HepG2 (cell line): ENCODE measurements around the gene ATN1. TPM values are rescaled to one million over a fixed set of nuclear protein-coding genes. Genes with fewer than 3 reads are reported as not detected.

Experiments used
- ATAC-seq: fragments of 200-7000 bp; cut with Tn5 transposase; 3 replicates; pipeline ENCODE4 v1.9.1; 2020; ENCODE audit warnings: mild to moderate bottlenecking, moderate library complexity
- BruUV-seq: library from RNA; stranded (reverse); fragments of 400-500 nt; replicated peaks from 2 replicates; lab custom pipeline; 2021; lab: Mats Ljungman, UMichigan
- CTCF ChIA-PET: fragments of 300-600 bp; formaldehyde crosslinking; extraction: SDS; loops from one replicate; lab custom pipeline; 2021; ENCODE audit warnings: low total read pairs, inconsistent platforms, low intra/inter-chr PET ratio; lab: Yijun Ruan, JAX
- POLR2A ChIA-PET: fragments of 350-600 bp; sonication (Branson Sonifier 250); formaldehyde crosslinking; loops from one replicate; lab custom pipeline; 2020; ENCODE audit warnings: antibody characterized with exemption, inconsistent platforms; lab: Yijun Ruan, JAX
- DNase-seq: peaks from one replicate; pipeline ENCODE4 v3.0.0-alpha.2; 2015; ENCODE audit warnings: low spot score
- FAIRE-seq: peaks from 3 replicates; lab custom pipeline; 2011; peaks lifted over from hg19 to GRCh38; lab: Jason Lieb, UNC
- H2AFZ ChIP-seq: one replicate; pipeline ENCODE4 v1.6.1; 2011; ENCODE audit warnings: low read length, inconsistent platforms
- H3K27ac ChIP-seq: fragments of 300-600 bp; 3 replicates; pipeline ENCODE4 v1.8.0; 2011; ENCODE audit warnings: mixed run types, mild to moderate bottlenecking, mixed read lengths, low read length, inconsistent platforms; ENCODE audit not compliant: insufficient read depth; ENCODE audit errors: extremely low read length
- H3K27me3 ChIP-seq, 2 experiments: fragments of 200-600 bp in 1 of 2; 2 replicates in 1 of 2; 3 replicates in 1 of 2; pipeline versions ENCODE4 v1.6.0 to v1.8.0; 2011; ENCODE audit warnings: low read length in 2 of 2, mild to moderate bottlenecking in 2 of 2, moderate library complexity in 2 of 2, inconsistent platforms in 1 of 2; ENCODE audit not compliant: insufficient read depth in 2 of 2, control insufficient read depth in 1 of 2
- H3K36me3 ChIP-seq, 2 experiments: fragments of 200-600 bp in 1 of 2; replicated peaks in 1 of 2; 2 replicates in 1 of 2; 3 replicates in 1 of 2; pipeline versions ENCODE4 v1.5.1 to v1.8.0; 2011; ENCODE audit warnings: low read length in 2 of 2, inconsistent platforms in 1 of 2; ENCODE audit not compliant: insufficient read depth in 2 of 2, control insufficient read depth in 1 of 2
- H3K4me1 ChIP-seq: 2 replicates; pipeline ENCODE4 v1.5.1; 2012; ENCODE audit warnings: low read length, inconsistent platforms; ENCODE audit not compliant: insufficient read depth
- H3K4me2 ChIP-seq: 2 replicates; pipeline ENCODE4 v1.6.0; 2011; ENCODE audit warnings: low read depth, low read length, inconsistent platforms
- H3K4me3 ChIP-seq, 3 experiments: fragments of 200-600 bp in 1 of 3; sonication (generic), shearing (Covaris generic) in 1 of 3; replicated peaks in 1 of 3; 2 replicates each; pipeline ENCODE4 v1.5.1; 2011 to 2016; ENCODE audit warnings: low read length in 3 of 3, inconsistent platforms in 2 of 3, low read depth in 2 of 3, mild to moderate bottlenecking in 2 of 3, control low read depth in 1 of 3, mixed read lengths in 1 of 3; ENCODE audit not compliant: insufficient read depth in 1 of 3
- H3K79me2 ChIP-seq: one replicate; pipeline ENCODE4 v1.6.1; 2011; ENCODE audit warnings: low read length, inconsistent platforms; ENCODE audit not compliant: insufficient read depth
- H3K9ac ChIP-seq: 2 replicates; pipeline ENCODE4 v1.6.0; 2011; ENCODE audit warnings: mild to moderate bottlenecking, low read depth, low read length, inconsistent platforms; ENCODE audit not compliant: insufficient read depth
- H3K9me3 ChIP-seq: 2 replicates; pipeline ENCODE4 v1.5.1; 2012; ENCODE audit warnings: mild to moderate bottlenecking, low read length
- H4K20me1 ChIP-seq: 2 replicates; pipeline ENCODE4 v1.6.0; 2011; ENCODE audit warnings: inconsistent platforms, mild to moderate bottlenecking, low read length, moderate library complexity; ENCODE audit not compliant: insufficient read depth
- FOXA3 ChIP-seq: IDR thresholded peaks from 2 replicates; pipeline ENCODE4 v1.6.1; 2016; ENCODE audit warnings: missing genetic modification reagents, missing compliant biosample characterization
- HES4 ChIP-seq: sonication (generic); formaldehyde crosslinking; IDR thresholded peaks from 2 replicates; pipeline ENCODE4 v1.9.0; 2021; ENCODE audit warnings: mild to moderate bottlenecking, missing genetic modification reagents, borderline replicate concordance
- JDP2 ChIP-seq: sonication (generic); formaldehyde crosslinking; IDR thresholded peaks from 2 replicates; pipeline ENCODE4 v1.8.1; 2022; ENCODE audit warnings: missing genetic modification reagents, borderline replicate concordance
- PRDM10 ChIP-seq: sonication (generic); formaldehyde crosslinking; IDR thresholded peaks from 2 replicates; pipeline ENCODE4 v1.4.0; 2020; ENCODE audit warnings: low read depth, missing genetic modification reagents
- ZBTB38 ChIP-seq: sonication (generic); formaldehyde crosslinking; IDR thresholded peaks from 2 replicates; pipeline ENCODE4 v1.5.1; 2020; ENCODE audit warnings: mild to moderate bottlenecking, missing genetic modification reagents
- ZNF451 ChIP-seq: sonication (generic); formaldehyde crosslinking; IDR thresholded peaks from 2 replicates; pipeline ENCODE4 v1.5.0; 2020; ENCODE audit warnings: mild to moderate bottlenecking, missing genetic modification reagents
- ZNF652 ChIP-seq: IDR thresholded peaks from 2 replicates; pipeline ENCODE4 v1.6.1; 2016; ENCODE audit warnings: low read depth, borderline replicate concordance
- ZNF740 ChIP-seq: sonication (generic); formaldehyde crosslinking; IDR thresholded peaks from 2 replicates; pipeline ENCODE4 v1.4.0; 2020; ENCODE audit warnings: missing genetic modification reagents
- WGBS: methylation state at CpG from one replicate; pipeline ENCODE4 v1.1.6; 2017; ENCODE audit warnings: low lambda C conversion rate; 5-methylcytosine and 5-hydroxymethylcytosine counted together
- in situ Hi-C: cut with HindIII; loops from 2 replicates; pipeline ENCODE4 v1.10.0; 2017; ENCODE audit warnings: low pct_unique_long_range_greater_than_20kb; ENCODE audit not compliant: extremely low pct_ligation_motif_present
- intact Hi-C: fragments of 100-400 bp; cut with micrococcal nuclease; formaldehyde crosslinking; loops from one replicate; pipeline ENCODE4 v1.10.0; 2022; ENCODE audit not compliant: unreplicated experiment
- polyA plus RNA-seq, 8 experiments: library from polyadenylated mRNA; depleted of rRNA in 3 of 8; stranded (reverse) in 7 of 8; unstranded in 1 of 8; fragments of >200 nt; fragmentation: Illumina TruSeq in 4 of 8; extraction: Trizol in 4 of 8; gene quantifications; 2 replicates each; pipeline versions ENCODE4 v1.2.1 to v1.2.3, GENCODE V29; 2011 to 2016; ENCODE audit warnings: low read depth in 4 of 8, missing spikeins in 1 of 8, mixed read lengths in 1 of 8; ENCODE audit not compliant: insufficient read depth in 1 of 8
- total RNA-seq, 5 experiments: library from RNA; depleted of rRNA; stranded (reverse); fragments of >200 nt; fragmentation: Illumina TruSeq; extraction: Trizol; gene quantifications; 2 replicates each; pipeline ENCODE4 v1.2.3, GENCODE V29; 2016; ENCODE audit warnings: low read depth in 1 of 5
- TF ChIP-seq, protein P1 (sequence below): sonication (generic); formaldehyde crosslinking; IDR thresholded peaks from 2 replicates; pipeline ENCODE4 v1.4.0; 2020; ENCODE audit warnings: low read depth, mild to moderate bottlenecking, missing genetic modification reagents
- TF ChIP-seq, protein P2 (sequence below): sonication (generic); formaldehyde crosslinking; IDR thresholded peaks from 2 replicates; pipeline ENCODE4 v1.8.0; 2022; ENCODE audit warnings: mild to moderate bottlenecking, missing genetic modification reagents, borderline replicate concordance
- TF ChIP-seq, protein P3 (sequence below): sonication (generic); formaldehyde crosslinking; IDR thresholded peaks from 2 replicates; pipeline ENCODE4 v1.4.0; 2020; ENCODE audit warnings: missing genetic modification reagents, borderline replicate concordance

ATN1 gene
- total and polyA plus RNA-seq, 2 of the 13 experiments (the other 11 are each of a cell fraction or from before 2014, with no cell fraction given): 2.1 to 8.6 TPM

GRCh38 chr12:6963016-6963731 lies 35.4 kb downstream of the ATN1 start:
- Histone ChIP-seq H3K4me1 (peaks cover 45% of the 10 kb centered on the region), H3K27ac (peak overlapping the region; percentile 76), H2AFZ (no peak overlapping the region), H3K9me3 (no peaks in the 10 kb centered on the region), H3K36me3 (peaks cover 20 to 30% of the 10 kb centered on the region in 2 experiments), H3K4me3 (no peak overlapping the region), H4K20me1 (no peaks in the 10 kb centered on the region; the same call in 1 of the 2 replicates), H3K79me2 (peaks cover 6% of the 10 kb centered on the region), H3K4me2 (no peak overlapping the region), H3K27me3 (no peaks in the 10 kb centered on the region), H3K9ac (peak overlapping the region; percentile 77)
- FAIRE-seq (no peak), ATAC-seq (no peak), DNase-seq (no peak)
- WGBS: 94% methylated on average over 27 of the region's 32 CpGs
- in situ Hi-C loops (no loop called here), intact Hi-C loops (no loop called here)
- ChIA-PET CTCF (interaction anchor here (1.7 kb wide), 1 partner anchor 19 kb away, joined by 11 read pairs; the partner anchor contains the start of genes C12orf57 and RNU7-1), POLR2A (interaction anchor here (0.8 to 8.0 kb wide), 7 partner anchors 17 to 95 kb away, joined by 3 to 180 read pairs (median 6); partner anchors contain the start of genes C12orf57, LPCAT3 and RNU7-1)
- no TSS peak for BruUV-seq
- TF ChIP-seq FOXA3 (CRISPR knock-in tag): no peak
- TF ChIP-seq, protein P1, sequence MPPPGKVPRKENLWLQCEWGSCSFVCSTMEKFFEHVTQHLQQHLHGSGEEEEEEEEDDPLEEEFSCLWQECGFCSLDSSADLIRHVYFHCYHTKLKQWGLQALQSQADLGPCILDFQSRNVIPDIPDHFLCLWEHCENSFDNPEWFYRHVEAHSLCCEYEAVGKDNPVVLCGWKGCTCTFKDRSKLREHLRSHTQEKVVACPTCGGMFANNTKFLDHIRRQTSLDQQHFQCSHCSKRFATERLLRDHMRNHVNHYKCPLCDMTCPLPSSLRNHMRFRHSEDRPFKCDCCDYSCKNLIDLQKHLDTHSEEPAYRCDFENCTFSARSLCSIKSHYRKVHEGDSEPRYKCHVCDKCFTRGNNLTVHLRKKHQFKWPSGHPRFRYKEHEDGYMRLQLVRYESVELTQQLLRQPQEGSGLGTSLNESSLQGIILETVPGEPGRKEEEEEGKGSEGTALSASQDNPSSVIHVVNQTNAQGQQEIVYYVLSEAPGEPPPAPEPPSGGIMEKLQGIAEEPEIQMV (CRISPR knock-in tag): no peak
- peak; percentile 79 for TF ChIP-seq ZNF652 (CRISPR knock-in tag)
- TF ChIP-seq, protein P2, sequence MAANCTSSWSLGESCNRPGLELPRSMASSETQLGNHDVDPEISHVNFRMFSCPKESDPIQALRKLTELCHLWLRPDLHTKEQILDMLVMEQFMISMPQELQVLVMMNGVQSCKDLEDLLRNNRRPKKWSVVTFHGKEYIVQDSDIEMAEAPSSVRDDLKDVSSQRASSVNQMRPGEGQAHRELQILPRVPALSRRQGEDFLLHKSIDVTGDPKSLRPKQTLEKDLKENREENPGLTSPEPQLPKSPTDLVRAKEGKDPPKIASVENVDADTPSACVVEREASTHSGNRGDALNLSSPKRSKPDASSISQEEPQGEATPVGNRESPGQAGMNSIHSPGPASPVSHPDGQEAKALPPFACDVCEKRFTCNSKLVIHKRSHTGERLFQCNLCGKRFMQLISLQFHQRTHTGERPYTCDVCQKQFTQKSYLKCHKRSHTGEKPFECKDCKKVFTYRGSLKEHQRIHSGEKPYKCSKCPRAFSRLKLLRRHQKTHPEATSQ (CRISPR knock-in tag): no peak
- TF ChIP-seq ZNF451: no peak
- no peak for TF ChIP-seq PRDM10 (CRISPR knock-in tag)
- TF ChIP-seq, protein P3, sequence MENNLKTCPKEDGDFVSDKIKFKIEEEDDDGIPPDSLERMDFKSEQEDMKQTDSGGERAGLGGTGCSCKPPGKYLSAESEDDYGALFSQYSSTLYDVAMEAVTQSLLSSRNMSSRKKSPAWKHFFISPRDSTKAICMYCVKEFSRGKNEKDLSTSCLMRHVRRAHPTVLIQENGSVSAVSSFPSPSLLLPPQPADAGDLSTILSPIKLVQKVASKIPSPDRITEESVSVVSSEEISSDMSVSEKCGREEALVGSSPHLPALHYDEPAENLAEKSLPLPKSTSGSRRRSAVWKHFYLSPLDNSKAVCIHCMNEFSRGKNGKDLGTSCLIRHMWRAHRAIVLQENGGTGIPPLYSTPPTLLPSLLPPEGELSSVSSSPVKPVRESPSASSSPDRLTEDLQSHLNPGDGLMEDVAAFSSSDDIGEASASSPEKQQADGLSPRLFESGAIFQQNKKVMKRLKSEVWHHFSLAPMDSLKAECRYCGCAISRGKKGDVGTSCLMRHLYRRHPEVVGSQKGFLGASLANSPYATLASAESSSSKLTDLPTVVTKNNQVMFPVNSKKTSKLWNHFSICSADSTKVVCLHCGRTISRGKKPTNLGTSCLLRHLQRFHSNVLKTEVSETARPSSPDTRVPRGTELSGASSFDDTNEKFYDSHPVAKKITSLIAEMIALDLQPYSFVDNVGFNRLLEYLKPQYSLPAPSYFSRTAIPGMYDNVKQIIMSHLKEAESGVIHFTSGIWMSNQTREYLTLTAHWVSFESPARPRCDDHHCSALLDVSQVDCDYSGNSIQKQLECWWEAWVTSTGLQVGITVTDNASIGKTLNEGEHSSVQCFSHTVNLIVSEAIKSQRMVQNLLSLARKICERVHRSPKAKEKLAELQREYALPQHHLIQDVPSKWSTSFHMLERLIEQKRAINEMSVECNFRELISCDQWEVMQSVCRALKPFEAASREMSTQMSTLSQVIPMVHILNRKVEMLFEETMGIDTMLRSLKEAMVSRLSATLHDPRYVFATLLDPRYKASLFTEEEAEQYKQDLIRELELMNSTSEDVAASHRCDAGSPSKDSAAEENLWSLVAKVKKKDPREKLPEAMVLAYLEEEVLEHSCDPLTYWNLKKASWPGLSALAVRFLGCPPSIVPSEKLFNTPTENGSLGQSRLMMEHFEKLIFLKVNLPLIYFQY: no peak
- peak; percentile 63; the same call in 1 of the 2 replicates for TF ChIP-seq ZNF740 (CRISPR knock-in tag)
- TF ChIP-seq HES4: no peak
- no peak for TF ChIP-seq JDP2
- TF ChIP-seq ZBTB38 (CRISPR knock-in tag): no peak
